IPS-18c (cell line): Measurements from ENCODE around the gene TCF4.

Experiments
- H3K4me3 ChIP-seq: 2 replicates; pipeline ENCODE4 v1.7.0; 2013; ENCODE audit warnings: low read depth, mild to moderate bottlenecking, low read length, moderate library complexity; ENCODE audit not compliant: insufficient read depth
- H3K9me3 ChIP-seq: one replicate; pipeline ENCODE4 v1.6.1; 2013; ENCODE audit warnings: mild to moderate bottlenecking, low read length, moderate library complexity; ENCODE audit not compliant: control insufficient read depth, insufficient read depth

TCF4 gene

DNA sequence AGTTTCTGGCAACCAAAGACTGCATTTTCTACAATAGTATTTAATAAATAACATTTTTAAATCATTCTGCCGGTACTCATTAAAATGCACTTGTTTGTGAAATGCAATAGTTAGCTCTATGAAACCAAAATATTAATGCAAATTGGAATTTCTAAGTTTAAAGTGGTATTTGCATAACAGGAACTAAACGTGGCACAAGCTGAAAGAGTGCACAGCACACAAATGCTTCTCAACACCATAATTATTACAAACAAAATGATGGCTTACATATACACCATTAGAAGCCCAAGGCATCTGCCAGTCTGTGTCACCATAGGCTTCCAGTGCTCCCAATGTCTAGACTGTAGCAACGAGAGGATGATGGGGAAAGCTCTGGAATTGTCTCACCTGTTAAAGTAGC, 280.5 kb downstream of the TCF4 start:
- H3K9me3 ChIP-seq, result no peaks in the 10 kb centered on the region

GRCh38 chr18:55306359-55307024, 281.5 kb downstream of the TCF4 start:
- Histone ChIP-seq H3K9me3 (no peaks in the 10 kb centered on the region), H3K4me3 (no peak overlapping the region)

More for the DNA sequence above, 280.5 kb downstream of the TCF4 start:
- H3K4me3 ChIP-seq, result no peak overlapping the region

GRCh38 chr18:55302167-55302833, 285.7 kb downstream of the TCF4 start:
- no peak overlapping the region for H3K4me3 ChIP-seq
- no peaks in the 10 kb centered on the region for H3K9me3 ChIP-seq

DNA sequence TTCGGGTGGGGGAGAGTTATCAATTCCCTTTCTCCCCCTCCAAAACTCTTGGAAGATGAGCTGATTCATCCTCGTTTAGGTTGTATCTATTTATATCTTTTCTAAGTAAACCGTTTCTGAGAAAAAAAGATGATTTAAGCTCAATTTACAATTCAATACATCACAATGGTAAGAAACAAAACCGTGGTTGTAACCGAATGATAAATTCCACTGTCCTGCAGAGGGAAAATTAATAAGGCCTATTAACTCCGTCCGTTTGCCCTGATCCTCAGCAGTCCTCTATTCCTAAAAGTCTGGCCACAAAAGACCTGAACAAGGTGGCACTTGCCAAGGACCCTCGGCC, 286.2 kb downstream of the TCF4 start:
- no peaks in the 10 kb centered on the region for H3K9me3 ChIP-seq
- no peak overlapping the region for H3K4me3 ChIP-seq

DNA sequence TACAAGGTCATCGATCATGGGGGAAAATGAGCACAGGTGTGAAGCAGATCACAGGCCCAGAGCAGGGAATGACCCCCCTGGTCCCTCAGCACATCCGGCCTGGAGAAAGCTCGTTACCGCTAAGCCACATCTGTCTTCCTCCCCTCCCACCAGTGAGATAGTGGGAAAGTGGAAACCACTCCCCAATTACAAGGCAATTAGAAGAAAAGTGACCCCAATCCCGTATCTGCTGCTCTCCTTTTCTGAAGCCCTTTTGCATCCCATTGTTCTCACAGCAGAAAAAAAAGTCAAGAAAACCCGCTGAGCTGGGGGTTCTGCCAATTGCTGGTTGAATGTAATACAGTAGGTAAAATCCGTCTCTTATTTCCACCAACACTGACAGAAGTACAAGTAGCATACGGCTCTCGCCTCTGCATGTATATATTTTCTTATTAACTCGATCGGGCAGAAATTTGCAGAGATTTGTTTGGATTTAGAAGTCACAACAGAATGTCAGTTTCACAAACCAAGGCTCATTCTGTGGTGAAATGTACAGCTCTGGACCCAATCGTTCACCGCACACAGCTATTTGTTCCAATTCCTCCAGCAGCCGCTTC, 287.0 kb downstream of the TCF4 start:
- Histone ChIP-seq H3K9me3 (no peaks in the 10 kb centered on the region), H3K4me3 (no peak overlapping the region)

GRCh38 chr18:55300421-55300935, 287.5 kb downstream of the TCF4 start:
- no peaks in the 10 kb centered on the region for H3K9me3 ChIP-seq
- H3K4me3 ChIP-seq, result no peak overlapping the region

GRCh38 chr18:55296778-55297177, 291.2 kb downstream of the TCF4 start:
- Histone ChIP-seq H3K9me3 (no peaks in the 10 kb centered on the region), H3K4me3 (no peak overlapping the region)

- Histone ChIP-seq H3K4me3 (no peak overlapping the region), H3K9me3 (no peaks in the 10 kb centered on the region)
Observed at GRCh38 chr18:55296115-55296514, 291.9 kb downstream of the TCF4 start.

DNA sequence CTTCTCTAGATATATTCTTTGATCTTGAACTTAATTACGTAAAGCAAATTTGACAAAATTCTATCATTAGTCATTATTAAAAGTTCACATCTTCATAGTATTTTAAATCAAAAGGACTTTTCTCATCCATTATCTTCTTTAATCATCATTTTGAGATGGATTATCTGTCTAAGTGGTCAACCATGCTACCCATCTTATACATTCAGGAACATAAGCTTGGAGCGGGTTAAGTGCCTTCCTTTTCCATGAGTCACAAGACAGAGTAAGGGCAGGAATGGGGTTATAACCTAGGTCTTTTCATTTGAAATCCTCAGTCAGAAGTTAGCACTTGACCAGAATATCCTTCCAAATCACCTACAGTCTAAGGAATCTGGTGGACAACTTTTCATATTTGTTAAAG, 297.1 kb downstream of the TCF4 start:
- H3K9me3 ChIP-seq, result no peaks in the 10 kb centered on the region
- H3K4me3 ChIP-seq, result no peak overlapping the region

- Histone ChIP-seq H3K4me3 (no peak overlapping the region), H3K9me3 (no peaks in the 10 kb centered on the region)
Observed at GRCh38 chr18:55289775-55290174, 298.2 kb downstream of the TCF4 start.

- Histone ChIP-seq H3K9me3 (no peaks in the 10 kb centered on the region), H3K4me3 (no peak overlapping the region)
Observed at GRCh38 chr18:55289048-55289447, 298.9 kb downstream of the TCF4 start.

DNA sequence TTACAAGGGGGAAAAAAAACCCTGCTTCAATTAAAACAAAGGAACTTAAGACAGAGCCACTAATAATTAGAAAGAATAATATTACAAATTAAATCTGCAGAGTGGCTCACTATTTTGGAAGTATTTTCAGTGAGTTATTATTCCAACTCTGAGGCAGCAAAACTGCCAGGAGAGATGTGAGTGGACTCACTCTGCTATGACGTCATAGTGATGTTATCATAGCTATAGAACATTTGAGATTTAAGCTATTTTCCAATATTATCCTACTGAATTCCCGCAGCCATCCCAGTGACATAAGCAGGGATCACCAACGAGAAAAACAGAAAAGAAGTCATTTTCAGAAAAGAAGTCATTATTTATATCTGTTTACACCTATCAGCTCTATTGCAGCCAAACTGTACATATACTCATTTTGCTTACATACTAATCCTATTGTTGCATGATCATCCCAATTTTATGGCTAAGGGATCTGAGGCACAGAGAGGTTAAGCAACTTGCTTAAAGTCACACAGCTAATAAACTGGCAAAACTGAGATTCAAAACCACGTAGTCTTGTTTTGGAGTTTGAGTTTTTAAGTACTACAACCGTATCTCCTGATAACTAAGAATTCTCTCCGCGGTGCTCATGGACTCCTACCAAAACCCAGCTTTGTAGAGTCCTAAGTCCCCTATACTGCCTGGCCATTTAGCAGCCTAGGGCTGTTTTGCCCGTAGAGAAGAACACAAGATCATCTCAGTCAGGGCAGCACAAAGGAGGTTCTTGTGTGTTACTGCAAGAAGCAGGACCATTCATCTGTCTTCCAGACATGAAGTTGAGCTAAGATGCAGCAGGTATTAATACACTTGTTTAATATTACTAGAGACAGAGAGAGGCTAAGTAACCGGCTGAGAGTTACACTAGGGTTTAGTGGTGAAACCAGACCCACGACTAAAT, 299.8 kb downstream of the TCF4 start:
- no peaks in the 10 kb centered on the region for H3K9me3 ChIP-seq
- no peak overlapping the region for H3K4me3 ChIP-seq

DNA sequence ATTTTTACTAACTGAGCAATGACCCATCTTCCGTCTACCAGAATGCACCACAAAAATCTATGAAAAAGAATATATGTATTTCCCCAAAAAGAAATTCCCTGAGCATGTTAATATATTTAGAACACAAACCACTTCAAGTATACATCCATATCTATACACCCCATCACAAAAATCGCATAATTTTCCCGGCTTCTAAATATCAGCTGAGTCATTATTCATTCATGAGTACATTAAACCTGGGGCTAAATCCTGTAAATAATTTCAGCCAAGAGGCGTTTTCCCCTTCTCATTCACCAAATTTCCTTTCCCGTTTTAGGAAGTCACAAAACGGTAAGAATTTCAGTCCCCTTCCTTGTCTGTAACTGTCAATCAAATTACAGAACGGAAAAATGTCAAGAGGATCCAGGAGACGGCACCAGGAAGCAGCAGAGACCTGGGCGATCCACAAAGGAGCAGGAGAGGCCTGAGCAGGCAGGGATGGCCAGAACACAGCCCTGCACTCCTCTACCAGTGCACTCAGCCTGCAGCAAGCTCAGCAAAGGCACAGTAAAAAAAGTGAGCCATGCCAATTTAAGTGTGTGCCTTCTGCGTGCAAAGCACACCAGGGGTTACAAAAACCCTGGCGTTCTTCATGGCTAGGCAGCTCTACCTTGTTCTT, 300.7 kb downstream of the TCF4 start:
- Histone ChIP-seq H3K4me3 (no peak overlapping the region), H3K9me3 (no peaks in the 10 kb centered on the region)

DNA sequence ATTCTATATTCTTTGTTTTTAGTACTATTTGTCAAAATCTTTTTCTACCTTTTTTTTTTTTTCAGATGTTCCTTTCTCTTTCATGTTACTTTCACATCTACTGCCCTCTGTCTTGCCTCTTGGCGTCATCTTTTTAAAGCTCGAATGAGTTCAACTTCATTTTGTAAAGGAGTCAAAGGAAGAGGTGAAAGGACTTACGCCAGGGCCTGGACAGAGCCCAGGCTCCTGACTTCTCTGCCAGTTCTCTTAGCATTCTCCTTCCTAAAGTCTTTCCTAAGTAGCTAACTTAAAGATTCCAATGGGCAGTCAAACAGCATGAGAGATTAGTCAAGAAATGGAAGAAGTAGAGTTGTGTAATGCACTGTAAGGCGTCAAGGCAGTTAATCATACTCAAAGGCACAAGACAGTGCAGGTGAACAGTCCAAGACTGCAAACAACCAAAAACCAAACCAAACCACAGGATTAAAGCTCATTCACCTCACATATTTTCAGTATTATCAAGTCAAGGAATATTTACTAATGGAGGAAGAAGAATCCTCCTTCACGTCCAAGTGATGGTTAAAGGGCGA, 301.7 kb downstream of the TCF4 start:
- Histone ChIP-seq H3K4me3 (no peak overlapping the region), H3K9me3 (no peaks in the 10 kb centered on the region)

DNA sequence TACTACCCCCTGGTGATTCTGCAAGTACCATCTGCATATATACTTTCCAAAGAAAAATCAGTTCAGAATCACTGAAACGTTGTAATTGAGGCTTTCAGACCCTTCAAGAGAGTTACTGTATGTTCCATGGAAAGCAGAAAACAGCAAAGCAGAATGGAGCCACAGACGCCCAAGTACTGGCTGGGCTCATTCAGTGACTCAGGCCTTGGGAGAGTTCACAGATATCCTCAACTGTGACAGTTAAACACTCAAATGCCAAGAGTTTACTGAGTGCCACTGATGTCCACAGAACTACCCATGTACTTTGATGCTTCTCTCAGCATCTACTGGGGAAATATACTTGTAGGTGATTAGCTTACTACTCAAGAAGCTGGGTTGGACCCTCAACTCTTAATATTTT, 303.4 kb downstream of the TCF4 start:
- Histone ChIP-seq H3K4me3 (no peak overlapping the region), H3K9me3 (no peaks in the 10 kb centered on the region)

DNA sequence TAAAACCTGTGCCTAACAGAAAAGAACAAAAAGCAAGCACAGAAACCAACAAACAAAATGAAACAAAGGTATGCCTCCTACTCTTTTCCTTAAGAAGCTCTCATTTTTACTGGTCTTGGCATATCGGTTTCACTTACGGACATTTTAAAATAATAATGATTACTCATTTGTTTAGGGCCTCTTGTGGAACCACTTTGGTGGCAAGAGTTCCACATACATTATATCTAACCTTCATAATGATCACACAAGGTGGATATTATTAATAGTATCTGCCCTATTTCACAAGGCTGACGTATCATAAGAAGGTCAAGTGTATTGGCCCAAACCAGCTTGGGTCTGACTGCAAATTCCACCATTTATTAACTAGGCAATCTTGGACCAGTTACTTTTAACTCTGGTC, 304.7 kb downstream of the TCF4 start:
- Histone ChIP-seq H3K4me3 (no peak overlapping the region), H3K9me3 (no peaks in the 10 kb centered on the region)

DNA sequence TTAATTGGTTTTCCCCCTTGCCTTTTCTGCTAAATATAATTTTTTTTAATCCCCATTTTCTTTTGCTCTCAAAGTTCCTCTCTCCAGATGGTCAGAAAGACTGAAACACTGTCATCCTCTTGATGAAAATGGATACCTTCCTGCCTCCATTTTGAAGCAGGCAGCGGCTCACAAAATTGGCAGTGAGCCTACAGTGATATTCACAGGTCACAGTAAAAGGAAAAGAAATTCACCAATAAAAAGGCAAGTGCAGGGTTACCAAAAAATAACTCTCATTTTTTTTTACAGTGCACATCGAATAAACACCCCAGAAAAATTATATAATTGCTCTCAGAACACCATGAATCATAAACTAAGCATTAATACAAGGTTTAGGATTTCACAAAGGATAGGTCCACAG, 307.5 kb downstream of the TCF4 start:
- H3K9me3 ChIP-seq, result no peaks in the 10 kb centered on the region
- no peak overlapping the region for H3K4me3 ChIP-seq
